ENCODE measurements around the gene GSAP. TPM values are rescaled to one million over a fixed set of nuclear protein-coding genes. Genes with fewer than 3 reads are reported as not detected.
"Not testable (repeated sequence)": the region's sequence is repeated elsewhere in the genome, so short reads cannot be mapped to it uniquely, and the experiment has no call there.

GSAP gene
- polyA plus RNA-seq, 1 experiment: 3.7 TPM

GRCh38 chr7:77456696-77457095 lies 40.5 kb upstream of the GSAP start:
- no peak for DNase-seq (ENCODE audit: low read depth)
- ChIA-PET POLR2A (no interaction called here), CTCF (no interaction called here)
- Histone ChIP-seq H3K27me3 (ENCODE audit: control insufficient read depth, insufficient read depth, low read length) (no peaks in the 10 kb centered on the region), H3K36me3 (ENCODE audit: control insufficient read depth, insufficient read depth, low read length) (no peaks in the 10 kb centered on the region), H3K4me3 (ENCODE audit: low read depth, low read length) (no peak overlapping the region)
- TF ChIP-seq CTCF (IDR thresholded peaks at IDR 0.05; ENCODE audit: insufficient read depth, low read depth, low read length): no peak

DNA sequence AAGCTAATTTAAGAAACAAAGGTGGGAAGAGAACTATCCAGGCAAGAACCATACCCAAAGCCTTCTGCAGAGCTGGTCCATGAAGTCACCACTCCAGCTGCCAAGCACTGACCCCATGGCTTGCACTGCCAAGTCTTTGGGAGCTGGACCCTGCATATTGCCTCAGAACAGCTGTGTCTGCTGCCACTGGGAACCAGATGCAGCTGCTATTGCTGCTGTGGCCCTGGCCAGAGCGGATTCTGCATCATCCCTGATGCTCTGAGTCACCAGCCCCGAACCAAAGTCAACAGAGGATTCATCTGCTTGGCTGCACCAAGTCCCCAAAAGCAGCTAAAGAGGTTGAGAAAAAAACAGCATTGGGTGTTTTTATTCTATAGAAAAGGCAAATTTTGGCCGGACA lies 39.2 kb upstream of the GSAP start:
- CTCF ChIA-PET: interaction anchor here (0.7 to 1.2 kb wide), 4 partner anchors 10 to 15 kb away, joined by 3 to 4 read pairs (median 3); no protein-coding TSS in a partner anchor
- no peak for TF ChIP-seq CTCF (IDR thresholded peaks at IDR 0.05; ENCODE audit: insufficient read depth, low read depth, low read length)
- Histone ChIP-seq H3K36me3 (ENCODE audit: control insufficient read depth, insufficient read depth, low read length) (no peaks in the 10 kb centered on the region), H3K27me3 (ENCODE audit: control insufficient read depth, insufficient read depth, low read length) (no peaks in the 10 kb centered on the region), H3K4me3 (ENCODE audit: low read depth, low read length) (no peak overlapping the region)
- POLR2A ChIA-PET: interaction anchor here (0.7 kb wide), 1 partner anchor 1897 kb away, joined by 3 read pairs; no protein-coding TSS in a partner anchor
- DNase-seq (ENCODE audit: low read depth): peak; percentile 61

- H3K4me3 ChIP-seq (ENCODE audit: low read depth, low read length): no peak overlapping the region
- no peak for DNase-seq (ENCODE audit: low read depth)
- H3K27me3 ChIP-seq (ENCODE audit: control insufficient read depth, insufficient read depth, low read length): no peaks in the 10 kb centered on the region
- TF ChIP-seq CTCF (IDR thresholded peaks at IDR 0.05; ENCODE audit: insufficient read depth, low read depth, low read length): no peak
- no peaks in the 10 kb centered on the region for H3K36me3 ChIP-seq (ENCODE audit: control insufficient read depth, insufficient read depth, low read length)
- CTCF ChIA-PET: interaction anchor here (0.7 to 1.2 kb wide), 4 partner anchors 9 to 15 kb away, joined by 3 to 4 read pairs (median 3); no protein-coding TSS in a partner anchor
- POLR2A ChIA-PET: no interaction called here
These were observed 38.7 kb upstream of the GSAP start for GRCh38 chr7:77454802-77455201.

- H3K36me3 ChIP-seq (ENCODE audit: control insufficient read depth, insufficient read depth, low read length): no peaks in the 10 kb centered on the region
- no peak overlapping the region for H3K4me3 ChIP-seq (ENCODE audit: low read depth, low read length)
- DNase-seq (ENCODE audit: low read depth): no peak
- no peak for TF ChIP-seq CTCF (IDR thresholded peaks at IDR 0.05; ENCODE audit: insufficient read depth, low read depth, low read length)
- no peaks in the 10 kb centered on the region for H3K27me3 ChIP-seq (ENCODE audit: control insufficient read depth, insufficient read depth, low read length)
- POLR2A ChIA-PET: no interaction called here
- CTCF ChIA-PET: no interaction called here
These were observed 37.4 kb upstream of the GSAP start for GRCh38 chr7:77453531-77453930.

DNA sequence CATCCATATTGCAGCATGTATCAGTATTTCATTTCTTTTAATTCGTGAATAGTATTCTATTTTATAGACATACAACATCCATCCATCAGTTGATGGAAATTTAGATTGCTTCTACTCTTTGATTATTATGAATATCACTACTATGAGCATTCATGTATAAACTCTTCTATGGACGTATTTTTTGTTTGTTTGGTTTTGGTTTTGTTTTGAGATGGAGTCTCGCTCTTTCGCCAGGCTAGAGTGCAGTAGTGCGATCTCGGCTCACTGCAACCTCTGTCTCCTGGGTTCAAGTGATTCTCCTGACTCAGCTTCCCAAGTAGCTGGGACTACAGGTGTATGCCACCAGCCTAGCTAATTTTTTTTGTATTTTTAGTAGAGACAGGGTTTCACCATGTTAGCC lies 35.8 kb upstream of the GSAP start:
- POLR2A ChIA-PET; H3K4me3 ChIP-seq (ENCODE audit: low read depth, low read length); DNase-seq (ENCODE audit: low read depth); H3K27me3 ChIP-seq (ENCODE audit: control insufficient read depth, insufficient read depth, low read length); CTCF ChIA-PET; H3K36me3 ChIP-seq (ENCODE audit: control insufficient read depth, insufficient read depth, low read length): not testable (repeated sequence)

DNA sequence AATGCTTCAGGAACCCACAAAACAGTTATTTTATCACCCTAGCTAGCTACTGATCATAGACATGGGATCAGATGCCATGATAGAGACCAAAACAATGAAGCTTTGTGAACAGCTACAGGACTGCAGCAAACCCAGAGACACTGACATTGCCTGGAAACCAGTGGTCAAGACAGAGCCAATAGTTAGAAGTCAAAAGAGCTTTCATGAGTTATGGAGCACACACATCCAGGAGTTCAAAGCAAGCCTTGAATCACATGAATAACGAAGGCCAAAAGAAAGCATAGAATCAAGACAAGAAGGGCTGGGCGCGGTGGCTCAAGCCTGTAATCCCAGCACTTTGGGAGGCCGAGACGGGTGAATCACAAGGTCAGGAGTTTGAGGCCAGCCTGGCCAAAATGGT lies 34.5 kb upstream of the GSAP start:
- no peak for TF ChIP-seq CTCF (IDR thresholded peaks at IDR 0.05; ENCODE audit: insufficient read depth, low read depth, low read length)
- H3K4me3 ChIP-seq (ENCODE audit: low read depth, low read length): no peak overlapping the region
- H3K27me3 ChIP-seq (ENCODE audit: control insufficient read depth, insufficient read depth, low read length): no peaks in the 10 kb centered on the region
- POLR2A ChIA-PET: no interaction called here
- CTCF ChIA-PET: interaction anchor here (0.8 kb wide), 1 partner anchor 136 kb away, joined by 3 read pairs; no protein-coding TSS in a partner anchor
- no peaks in the 10 kb centered on the region for H3K36me3 ChIP-seq (ENCODE audit: control insufficient read depth, insufficient read depth, low read length)
- no peak for DNase-seq (ENCODE audit: low read depth)

Data from BJ (cell line).